ENCODE data around the gene FOXP4.

FOXP4 gene

GRCh38 chr6:41545703-41546474 is at the start of gene FOXP4:
Gene FOXP4, plus strand, starts transcription at chr6:41546381. Its CDS starts 19,380 bp downstream, at chr6:41565761.
- DNase-seq (ENCODE audit: low read depth, low spot score) = peak; percentile 97

GRCh38 chr6:41497573-41497972 is 48.6 kb upstream of the FOXP4 start:
- DNase-seq (ENCODE audit: low read depth, low spot score) = no peak

DNA sequence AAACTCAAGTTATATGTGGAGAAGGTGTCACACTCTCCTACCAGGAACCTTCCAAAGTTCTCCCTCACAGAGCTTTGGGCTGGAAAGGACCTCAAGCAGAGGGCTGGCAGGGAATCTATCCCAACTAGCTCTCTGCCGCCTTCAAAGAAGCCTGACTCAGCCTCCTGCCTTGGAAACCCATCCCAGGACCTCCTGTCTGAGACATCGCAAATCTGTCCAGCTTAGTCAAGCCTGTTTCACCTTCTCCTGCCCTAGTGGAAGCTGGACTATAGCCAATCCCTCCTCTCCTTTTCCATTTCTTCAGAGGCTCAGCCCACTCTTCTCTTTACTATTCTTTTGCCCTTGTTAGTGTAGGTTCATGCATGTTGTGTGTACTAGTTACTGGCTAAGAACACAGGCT is 48.2 kb upstream of the FOXP4 start:
- peak; percentile 39 for DNase-seq (ENCODE audit: low read depth, low spot score)

GRCh38 chr6:41498968-41499599 is 47.1 kb upstream of the FOXP4 start:
- DNase-seq (ENCODE audit: low read depth, low spot score) = no peak

- no peak for DNase-seq (ENCODE audit: low read depth, low spot score)
Observed at GRCh38 chr6:41500561-41500960, 45.6 kb upstream of the FOXP4 start.

GRCh38 chr6:41502566-41502916 is 43.6 kb upstream of the FOXP4 start:
- DNase-seq (ENCODE audit: low read depth, low spot score) = no peak

- DNase-seq (ENCODE audit: low read depth, low spot score) = peak; percentile 22
Observed at GRCh38 chr6:41502917-41503671, 43.1 kb upstream of the FOXP4 start.

DNA sequence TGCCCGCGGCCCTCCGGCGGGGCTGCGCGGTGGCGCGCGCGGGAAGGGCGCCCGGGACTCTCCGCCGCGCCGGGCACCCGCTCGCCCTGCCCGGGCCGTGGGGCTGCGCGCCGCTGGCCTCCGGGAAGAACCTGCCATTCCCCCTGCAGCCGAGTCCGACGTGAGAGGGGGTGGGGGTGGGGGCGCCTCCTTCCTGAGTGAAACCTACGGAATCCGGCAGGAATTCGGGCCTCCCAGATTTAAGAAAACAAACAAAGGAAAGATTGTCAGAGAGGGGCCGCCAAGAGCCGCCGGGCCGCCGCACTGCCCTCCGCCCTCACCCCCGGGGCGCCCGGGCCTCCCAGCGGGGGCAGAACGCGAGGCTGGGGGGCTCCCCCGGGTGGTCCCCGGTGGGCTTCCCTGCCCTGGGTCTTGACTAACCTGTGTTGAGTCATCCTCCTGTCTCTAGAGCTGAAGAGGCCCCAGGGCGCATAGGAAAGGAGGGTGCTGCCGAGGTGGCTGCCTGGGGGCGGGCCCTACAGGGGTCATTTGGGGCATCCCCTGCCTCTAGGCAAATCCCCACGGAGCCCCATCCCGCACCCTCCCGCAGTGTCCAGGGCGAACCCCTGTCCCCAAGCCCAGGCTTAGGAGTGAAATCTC is 42.2 kb upstream of the FOXP4 start:
- DNase-seq (ENCODE audit: low read depth, low spot score) = peak; percentile 86

DNA sequence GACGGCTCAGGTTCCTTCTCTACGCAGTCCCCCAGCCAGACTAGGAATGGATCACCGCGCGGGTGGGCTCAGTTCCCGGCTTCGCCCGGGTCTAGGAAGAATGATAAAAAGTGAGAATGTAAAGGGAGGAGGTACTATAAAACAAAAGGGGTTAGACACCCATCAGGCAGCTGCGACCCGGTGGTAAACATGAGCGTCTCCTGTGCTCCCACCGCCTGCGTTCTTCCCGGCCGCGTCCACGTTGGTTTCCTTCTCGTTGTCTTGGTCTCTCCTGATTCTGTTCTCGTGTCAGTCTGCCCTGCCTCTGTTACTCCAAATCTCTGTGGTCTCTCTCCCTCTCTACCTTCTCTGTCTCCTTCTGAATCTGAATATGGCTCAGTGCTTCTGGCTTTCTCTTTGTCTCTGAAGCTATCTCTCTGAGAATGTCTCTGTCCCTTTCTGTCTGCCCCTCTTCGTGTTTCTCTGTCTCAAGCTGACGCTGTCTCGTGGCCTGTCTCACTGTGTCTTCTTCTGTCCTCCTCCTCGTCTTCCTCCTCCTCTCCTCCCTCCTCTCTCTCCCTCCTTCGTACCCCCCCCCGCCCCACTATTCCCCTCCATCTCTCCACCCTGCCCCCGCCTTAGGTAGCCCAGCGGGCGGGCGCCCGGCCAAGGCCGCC is 41.6 kb upstream of the FOXP4 start:
- DNase-seq (ENCODE audit: low read depth, low spot score) = peak; percentile 52

GRCh38 chr6:41505122-41506049 is 40.8 kb upstream of the FOXP4 start:
- peak; percentile 75 for DNase-seq (ENCODE audit: low read depth, low spot score)

- no peak for DNase-seq (ENCODE audit: low read depth, low spot score)
Observed at GRCh38 chr6:41508479-41508878, 37.7 kb upstream of the FOXP4 start.

GRCh38 chr6:41509580-41509979 is 36.6 kb upstream of the FOXP4 start:
- DNase-seq (ENCODE audit: low read depth, low spot score) = no peak

GRCh38 chr6:41511443-41512060 is 34.6 kb upstream of the FOXP4 start:
- DNase-seq (ENCODE audit: low read depth, low spot score) = no peak

GRCh38 chr6:41512146-41512701 is 34.0 kb upstream of the FOXP4 start:
- no peak for DNase-seq (ENCODE audit: low read depth, low spot score)

DNA sequence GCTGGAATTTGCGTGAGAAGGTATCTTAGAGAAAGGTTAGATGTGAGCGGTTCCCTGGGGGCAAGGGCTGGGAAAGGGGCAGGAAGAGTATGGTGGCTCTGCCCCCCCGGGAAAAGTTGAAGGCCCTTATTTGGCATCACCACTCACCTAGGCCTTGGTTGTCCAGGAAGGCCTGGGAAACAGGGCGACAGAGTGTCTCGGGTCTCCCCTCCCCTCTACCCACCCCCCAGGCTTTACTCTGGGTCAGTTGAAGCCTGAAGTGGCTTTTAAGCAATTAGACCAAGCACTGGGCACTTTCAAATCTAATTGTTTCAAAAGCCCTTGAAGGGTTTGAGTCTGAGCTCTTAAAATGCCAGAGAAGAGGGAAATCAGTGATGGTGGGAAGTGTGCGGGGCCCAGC is 30.2 kb upstream of the FOXP4 start:
- no peak for DNase-seq (ENCODE audit: low read depth, low spot score)

- no peak for DNase-seq (ENCODE audit: low read depth, low spot score)
Observed at GRCh38 chr6:41518118-41518517, 28.1 kb upstream of the FOXP4 start.

DNA sequence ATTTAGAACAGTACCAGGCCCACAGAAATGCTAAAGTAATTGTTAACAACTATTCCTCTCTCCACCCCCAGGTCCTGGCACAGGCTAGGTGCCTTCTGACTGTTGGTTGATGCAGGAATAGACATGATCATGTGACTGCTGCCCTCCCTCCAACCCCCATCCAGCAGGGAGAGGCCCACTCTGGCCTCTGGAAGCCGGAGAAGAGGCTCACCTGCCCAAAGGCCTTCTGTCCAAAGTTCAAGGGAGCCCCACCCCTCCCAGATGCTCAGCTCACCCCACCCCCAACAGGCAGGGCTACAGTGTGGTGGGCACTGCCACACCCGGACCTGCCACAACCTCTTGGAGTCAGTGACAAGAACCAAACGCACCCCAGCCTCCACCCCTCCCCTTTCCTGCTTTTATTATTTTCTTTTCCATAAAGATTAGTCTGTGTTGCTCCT is 26.9 kb upstream of the FOXP4 start:
- DNase-seq (ENCODE audit: low read depth, low spot score) = no peak

GRCh38 chr6:41519745-41520699 is 26.2 kb upstream of the FOXP4 start:
- no peak for DNase-seq (ENCODE audit: low read depth, low spot score)

All from astrocyte of the hippocampus (primary cell).